ENCODE results near the gene POU6F1.

The POU6F1 gene

GRCh38 chr12:51152953-51153352 is 64.9 kb downstream of the POU6F1 start:
- DNase-seq, result no peak

- no peak for DNase-seq
Observed at GRCh38 chr12:51150777-51151176, 67.1 kb downstream of the POU6F1 start.

- no peak for DNase-seq
Observed at GRCh38 chr12:51147309-51147708, 70.6 kb downstream of the POU6F1 start.

- DNase-seq, result no peak
Observed at GRCh38 chr12:51139292-51139844, 78.5 kb downstream of the POU6F1 start.
